K562 (cell line): ENCODE results near the gene XCL2. TPM values are rescaled to one million over a fixed set of nuclear protein-coding genes. Genes with fewer than 3 reads are reported as not detected.

ENCODE experiments used
- ATAC-seq: fragments of 200-7000 bp; cut with Tn5 transposase; 3 replicates; pipeline ENCODE4 v1.9.1; 2020; ENCODE audit warnings: moderate library complexity
- BruUV-seq: library from RNA; stranded (reverse); fragments of 400-500 nt; replicated peaks from 2 replicates; lab custom pipeline; 2021; lab: Mats Ljungman, UMichigan
- CTCF ChIA-PET: fragments of 300-600 bp; formaldehyde crosslinking; extraction: SDS; loops from one replicate; lab custom pipeline; 2021; ENCODE audit warnings: low intra/inter-chr PET ratio; lab: Yijun Ruan, JAX
- POLR2A ChIA-PET: fragments of 300-600, 350-650 bp; sonication (Branson Sonifier 250); formaldehyde crosslinking; extraction: SDS; loops from one replicate; lab custom pipeline; 2021; ENCODE audit warnings: antibody characterized with exemption, inconsistent platforms; lab: Yijun Ruan, JAX
- DNase-seq, 4 experiments: peaks; one replicate each; pipeline versions ENCODE4 v3.0.0 to v3.0.0-alpha.2; 2011 to 2018; ENCODE audit warnings: low spot score in 3 of 4, mixed read lengths in 3 of 4; ENCODE audit errors: extremely low read depth in 1 of 4
- FAIRE-seq: peaks from 2 replicates; lab custom pipeline; 2011; peaks lifted over from hg19 to GRCh38; lab: Jason Lieb, UNC
- H2AFZ ChIP-seq: 2 replicates; pipeline ENCODE4 v1.6.0; 2011; ENCODE audit warnings: low read depth, low read length, control low read depth, inconsistent platforms
- H3K27ac ChIP-seq: fragments of 200-600 bp; 3 replicates; pipeline ENCODE4 v1.8.0; 2011; ENCODE audit warnings: low read depth, mild to moderate bottlenecking, control low read depth, inconsistent platforms, low read length, moderate library complexity, mixed read lengths; ENCODE audit errors: extremely low read depth
- H3K27me3 ChIP-seq, 2 experiments: fragments of 300-600 bp in 1 of 2; 2 replicates in 1 of 2; 3 replicates in 1 of 2; pipeline versions ENCODE4 v1.6.0 to v1.8.0; 2011; ENCODE audit warnings: inconsistent platforms in 2 of 2, low read length in 2 of 2, mild to moderate bottlenecking in 1 of 2, mixed read lengths in 1 of 2, moderate library complexity in 1 of 2; ENCODE audit not compliant: control insufficient read depth in 2 of 2, insufficient read depth in 2 of 2
- H3K36me3 ChIP-seq: fragments of 300-600 bp; 3 replicates; pipeline ENCODE4 v1.8.0; 2011; ENCODE audit warnings: mild to moderate bottlenecking, low read length, inconsistent platforms; ENCODE audit not compliant: control insufficient read depth, insufficient read depth
- H3K4me1 ChIP-seq, 2 experiments: fragments of 200-600 bp in 1 of 2; replicated peaks in 1 of 2; 2 replicates in 1 of 2; 3 replicates in 1 of 2; pipeline versions ENCODE4 v1.5.1 to v1.8.0; 2011; ENCODE audit warnings: inconsistent platforms in 2 of 2, low read length in 2 of 2, mild to moderate bottlenecking in 1 of 2, mixed read lengths in 1 of 2, moderate library complexity in 1 of 2; ENCODE audit not compliant: control insufficient read depth in 2 of 2, insufficient read depth in 2 of 2
- H3K4me2 ChIP-seq: 2 replicates; pipeline ENCODE4 v1.6.1; 2011; ENCODE audit warnings: low read length, control low read depth, inconsistent platforms, mixed read lengths; ENCODE audit not compliant: insufficient read depth
- H3K4me3 ChIP-seq: fragments of 200-600 bp; sonication (generic), shearing (Covaris generic); 2 replicates; pipeline ENCODE4 v1.5.1; 2016; ENCODE audit warnings: control low read depth, inconsistent platforms
- H3K79me2 ChIP-seq: fragments of 200-600 bp; 3 replicates; pipeline ENCODE4 v1.8.0; 2011; ENCODE audit warnings: low read length, inconsistent platforms; ENCODE audit not compliant: control insufficient read depth, insufficient read depth
- H3K9ac ChIP-seq, 2 experiments: 2 replicates each; pipeline versions ENCODE4 v1.6.0 to v1.6.1; 2011; ENCODE audit warnings: low read depth in 2 of 2, low read length in 2 of 2, control low read depth in 1 of 2, inconsistent platforms in 1 of 2, mild to moderate bottlenecking in 1 of 2, mixed read lengths in 1 of 2; ENCODE audit not compliant: insufficient read depth in 1 of 2
- H3K9me1 ChIP-seq: one replicate; pipeline ENCODE4 v1.6.0; 2011; ENCODE audit warnings: inconsistent platforms, mild to moderate bottlenecking, low read length, moderate library complexity; ENCODE audit not compliant: control insufficient read depth, insufficient read depth
- H3K9me3 ChIP-seq: replicated peaks from 2 replicates; pipeline ENCODE4 v1.5.1; 2011; ENCODE audit warnings: low read depth, low read length, inconsistent platforms; ENCODE audit not compliant: control insufficient read depth, insufficient read depth
- H4K20me1 ChIP-seq: replicated peaks from 2 replicates; pipeline ENCODE4 v1.6.1; 2011; ENCODE audit warnings: low read length, inconsistent platforms, mixed read lengths; ENCODE audit not compliant: control insufficient read depth, insufficient read depth
- BRD4 ChIP-seq: fragments of 200-600 bp; sonication (generic); IDR thresholded peaks from 2 replicates; pipeline ENCODE4 v1.6.1; 2017; ENCODE audit warnings: inconsistent platforms
- EP300 ChIP-seq: IDR thresholded peaks from 2 replicates; pipeline ENCODE4 v1.6.1; 2012; ENCODE audit warnings: low read length, improper control_type of control experiment
- KAT2B ChIP-seq: IDR thresholded peaks from one replicate; pipeline ENCODE4 v1.6.1; 2012; ENCODE audit warnings: low read depth, mild to moderate bottlenecking, control low read depth, inconsistent platforms, low read length, moderate library complexity
- KDM5B ChIP-seq: fragments of 200-600 bp; sonication (generic); IDR thresholded peaks from 2 replicates; pipeline ENCODE4 v1.6.1; 2012; ENCODE audit warnings: low read depth, mild to moderate bottlenecking, moderate library complexity, low read length, control low read depth, inconsistent platforms; ENCODE audit not compliant: insufficient replicate concordance
- PML ChIP-seq: IDR thresholded peaks from 2 replicates; pipeline ENCODE4 v1.6.1; 2012; ENCODE audit warnings: low read length, inconsistent platforms
- RBM25 ChIP-seq: fragments of 200-400 bp; formaldehyde crosslinking; IDR thresholded peaks from 2 replicates; pipeline ENCODE4 v1.6.1; 2018; ENCODE audit warnings: low read length, low read depth, moderate library complexity; ENCODE audit not compliant: severe bottlenecking
- RNF2 ChIP-seq: sonication (generic); IDR thresholded peaks from 2 replicates; pipeline ENCODE4 v1.6.1; 2016
- SMAD3 ChIP-seq: fragments of 450-650 bp; formaldehyde crosslinking; conservative IDR thresholded peaks from 2 replicates; pipeline ENCODE4 v1.4.0; 2020; ENCODE audit warnings: mild to moderate bottlenecking
- SMARCB1 ChIP-seq: IDR thresholded peaks from 2 replicates; pipeline ENCODE4 v1.6.1; 2011; ENCODE audit warnings: improper control_type of control experiment, low read depth; ENCODE audit not compliant: insufficient read length
- SNIP1 ChIP-seq: fragments of 450-650 bp; IDR thresholded peaks from 2 replicates; pipeline ENCODE4 v1.7.1; 2017; ENCODE audit warnings: low read depth, mild to moderate bottlenecking
- TAL1 ChIP-seq: fragments of 450-650 bp; IDR thresholded peaks from 2 replicates; pipeline ENCODE4 v1.6.1; 2016; ENCODE audit warnings: mild to moderate bottlenecking
- ZNF217 ChIP-seq: sonication (generic); formaldehyde crosslinking; IDR thresholded peaks from 2 replicates; pipeline ENCODE4 v1.8.0; 2022; ENCODE audit warnings: mild to moderate bottlenecking, missing genetic modification reagents
- ZNF76 ChIP-seq: fragments of 250-450 bp; sonication (Bioruptor Pico); IDR thresholded peaks from 2 replicates; pipeline ENCODE4 v1.4.0; 2020; ENCODE audit warnings: mild to moderate bottlenecking, moderate library complexity, borderline replicate concordance
- in situ Hi-C: fragments of 300-500 bp; cut with MboI; formaldehyde crosslinking; loops from 4 replicates; pipeline ENCODE4 v1.15.0; 2018; ENCODE audit warnings: inconsistent platforms, mixed read lengths
- intact Hi-C: fragments of 100-400 bp; cut with micrococcal nuclease; formaldehyde crosslinking; loops from 2 replicates; pipeline ENCODE4 v1.14.2; 2022
- polyA plus RNA-seq, 8 experiments: library from polyadenylated mRNA; depleted of rRNA in 4 of 8; stranded (reverse) in 5 of 8; unstranded in 3 of 8; fragments of >200 nt; fragmentation: Nextera tagmentation in 2 of 8; fragmentation: Illumina TruSeq in 1 of 8; extraction: Ambion mirVana in 2 of 8; extraction: Trizol in 1 of 8; gene quantifications; 2 replicates each; pipeline versions ENCODE4 v1.2.1 to v1.2.3, GENCODE V29; 2011 to 2014; ENCODE audit warnings: inconsistent platforms in 1 of 8, missing spikeins in 1 of 8
- total RNA-seq, 7 experiments: library from RNA; depleted of rRNA in 6 of 7; stranded (reverse); fragments of >200 nt in 6 of 7; fragmentation: Illumina TruSeq in 2 of 7; extraction: Trizol in 2 of 7; gene quantifications; 2 replicates each; pipeline versions ENCODE4 v1.2.1 to v1.2.3, GENCODE V29; 2011 to 2021; ENCODE audit warnings: low replicate concordance in 1 of 7
- TF ChIP-seq, protein P1 (sequence below): fragments of 450-650 bp; formaldehyde crosslinking; conservative IDR thresholded peaks from 2 replicates; pipeline ENCODE4 v1.4.0; 2022; ENCODE audit warnings: mild to moderate bottlenecking, missing genetic modification characterization

XCL2 gene
- total and polyA plus RNA-seq, 9 of the 15 experiments (the other 6 are each of a cell fraction or from before 2014, with no cell fraction given): not detected

DNA sequence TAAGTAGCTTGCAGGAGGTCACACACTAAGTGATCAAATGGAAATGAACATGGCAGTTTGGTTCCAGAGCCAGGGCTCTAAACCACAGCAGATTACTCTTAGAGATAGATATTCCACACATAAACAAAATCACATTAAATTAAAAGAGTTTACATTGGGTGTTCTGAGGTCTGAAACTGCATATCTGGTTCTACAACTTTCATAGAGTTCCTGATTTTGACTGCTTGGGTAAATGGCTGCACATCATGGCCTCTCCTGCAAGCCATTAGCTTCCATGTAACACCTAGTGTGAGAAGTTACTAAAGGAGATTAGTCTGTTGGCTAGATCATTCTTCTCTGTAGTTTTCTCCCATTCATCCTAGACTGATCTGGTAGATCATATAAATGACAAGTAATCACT lies 12.8 kb upstream of the XCL2 start:
- Histone ChIP-seq H3K27me3 (peaks cover 0 to 7% of the 10 kb centered on the region in 2 experiments; a peak in 1 of 5 replicates), H3K4me3 (no peak overlapping the region), H3K27ac (no peak overlapping the region), H2AFZ (no peak overlapping the region), H3K9me3 (no peaks in the 10 kb centered on the region), H3K36me3 (no peaks in the 10 kb centered on the region), H3K4me1 (no peaks in the 10 kb centered on the region), H4K20me1 (no peaks in the 10 kb centered on the region), H3K9ac (no peak overlapping the region), H3K9me1 (no peaks in the 10 kb centered on the region), H3K4me2 (no peak overlapping the region), H3K79me2 (no peaks in the 10 kb centered on the region)
- FAIRE-seq (no peak), ATAC-seq (no peak), DNase-seq (no peak)
- in situ Hi-C loops: no loop called here
- POLR2A ChIA-PET: interaction anchor here (0.5 kb wide), 1 partner anchor 548 kb away, joined by 4 read pairs; no protein-coding TSS in a partner anchor
- no peak for TF ChIP-seq RBM25
- no peak for TF ChIP-seq BRD4
- TF ChIP-seq SNIP1: no peak
- TF ChIP-seq, protein P1, sequence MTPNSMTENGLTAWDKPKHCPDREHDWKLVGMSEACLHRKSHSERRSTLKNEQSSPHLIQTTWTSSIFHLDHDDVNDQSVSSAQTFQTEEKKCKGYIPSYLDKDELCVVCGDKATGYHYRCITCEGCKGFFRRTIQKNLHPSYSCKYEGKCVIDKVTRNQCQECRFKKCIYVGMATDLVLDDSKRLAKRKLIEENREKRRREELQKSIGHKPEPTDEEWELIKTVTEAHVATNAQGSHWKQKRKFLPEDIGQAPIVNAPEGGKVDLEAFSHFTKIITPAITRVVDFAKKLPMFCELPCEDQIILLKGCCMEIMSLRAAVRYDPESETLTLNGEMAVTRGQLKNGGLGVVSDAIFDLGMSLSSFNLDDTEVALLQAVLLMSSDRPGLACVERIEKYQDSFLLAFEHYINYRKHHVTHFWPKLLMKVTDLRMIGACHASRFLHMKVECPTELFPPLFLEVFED (CRISPR knock-in tag): no peak
- TF ChIP-seq TAL1: no peak
- no peak for TF ChIP-seq KDM5B
- TF ChIP-seq RNF2: no peak
- TF ChIP-seq ZNF217: no peak
- no peak for TF ChIP-seq SMARCB1
- no peak for TF ChIP-seq SMAD3 (CRISPR knock-in tag)
- TF ChIP-seq EP300: no peak
- TF ChIP-seq PML: no peak
- TF ChIP-seq ZNF76 (CRISPR knock-in tag): no peak
- TF ChIP-seq KAT2B: no peak
- BruUV-seq: no TSS peak
- intact Hi-C loops: no loop called here
- CTCF ChIA-PET: no interaction called here
